ENCODE data around the gene HES2. TPM values are rescaled to one million over a fixed set of nuclear protein-coding genes. Genes with fewer than 3 reads are reported as not detected.
A peak's percentile ranks its signal among the peaks of the same experiment; 100 is the strongest.

HES2 gene
- total RNA-seq, 1 donor from 2014 or later: 6.4 TPM

DNA sequence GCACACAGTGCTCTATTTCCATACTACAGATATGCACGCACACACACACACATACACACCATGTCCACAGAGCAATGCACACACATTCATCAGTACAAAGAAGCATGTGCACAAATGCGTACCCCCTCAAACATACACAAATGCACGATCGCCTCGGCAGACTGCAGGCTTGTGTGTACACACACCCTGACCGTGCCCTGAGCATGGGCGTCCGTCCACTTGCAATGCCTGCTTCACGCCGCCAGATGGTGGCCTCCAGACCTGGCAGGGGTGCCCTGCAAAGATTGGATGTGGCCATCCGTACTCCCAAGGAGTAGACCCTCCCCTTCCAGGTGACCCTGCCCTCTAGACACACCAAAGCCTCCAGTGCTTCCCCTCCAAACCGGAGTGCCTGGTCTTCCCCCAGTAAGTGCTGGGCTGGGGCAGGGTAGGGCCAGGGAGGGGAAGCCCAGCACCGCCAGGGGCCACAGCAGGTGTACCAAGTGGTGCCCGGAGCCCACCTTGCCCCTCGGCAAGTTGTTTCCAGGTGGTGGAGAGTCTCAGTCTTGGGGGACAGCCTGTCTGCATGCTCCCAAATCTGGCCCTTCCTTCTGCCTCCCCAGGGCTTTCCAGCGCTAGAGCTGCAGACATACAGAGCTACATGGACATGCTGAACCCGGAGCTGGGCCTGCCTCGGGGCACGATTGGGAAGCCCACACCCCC lies 25.5 kb upstream of the HES2 start:
- TF ChIP-seq, protein P1, sequence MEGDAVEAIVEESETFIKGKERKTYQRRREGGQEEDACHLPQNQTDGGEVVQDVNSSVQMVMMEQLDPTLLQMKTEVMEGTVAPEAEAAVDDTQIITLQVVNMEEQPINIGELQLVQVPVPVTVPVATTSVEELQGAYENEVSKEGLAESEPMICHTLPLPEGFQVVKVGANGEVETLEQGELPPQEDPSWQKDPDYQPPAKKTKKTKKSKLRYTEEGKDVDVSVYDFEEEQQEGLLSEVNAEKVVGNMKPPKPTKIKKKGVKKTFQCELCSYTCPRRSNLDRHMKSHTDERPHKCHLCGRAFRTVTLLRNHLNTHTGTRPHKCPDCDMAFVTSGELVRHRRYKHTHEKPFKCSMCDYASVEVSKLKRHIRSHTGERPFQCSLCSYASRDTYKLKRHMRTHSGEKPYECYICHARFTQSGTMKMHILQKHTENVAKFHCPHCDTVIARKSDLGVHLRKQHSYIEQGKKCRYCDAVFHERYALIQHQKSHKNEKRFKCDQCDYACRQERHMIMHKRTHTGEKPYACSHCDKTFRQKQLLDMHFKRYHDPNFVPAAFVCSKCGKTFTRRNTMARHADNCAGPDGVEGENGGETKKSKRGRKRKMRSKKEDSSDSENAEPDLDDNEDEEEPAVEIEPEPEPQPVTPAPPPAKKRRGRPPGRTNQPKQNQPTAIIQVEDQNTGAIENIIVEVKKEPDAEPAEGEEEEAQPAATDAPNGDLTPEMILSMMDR (IDR thresholded peaks at IDR 0.05): peak; percentile 63
- H3K36me3 ChIP-seq: no peaks in the 10 kb centered on the region
- H3K4me1 ChIP-seq: no peaks in the 10 kb centered on the region
- H3K27me3 ChIP-seq (ENCODE audit: low read depth): peaks cover 56% of the 10 kb centered on the region
- H3K9me3 ChIP-seq: no peaks in the 10 kb centered on the region
- intact Hi-C loops (cut with DNase I): no loop called here
- ATAC-seq (peak; percentile 40 to 55), DNase-seq (no peak)
- H3K4me3 ChIP-seq: no peak overlapping the region
- H3K27ac ChIP-seq: no peak overlapping the region

GRCh38 chr1:6444377-6444776 lies 24.7 kb upstream of the HES2 start:
- Histone ChIP-seq H3K9me3 (no peaks in the 10 kb centered on the region), H3K4me3 (no peak overlapping the region), H3K27me3 (ENCODE audit: low read depth) (peaks cover 57% of the 10 kb centered on the region), H3K36me3 (no peaks in the 10 kb centered on the region), H3K27ac (no peak overlapping the region), H3K4me1 (no peaks in the 10 kb centered on the region)
- no peak for ATAC-seq
- intact Hi-C loops (cut with DNase I): no loop called here
- no peak for DNase-seq
- TF ChIP-seq, protein P1 (IDR thresholded peaks at IDR 0.05): no peak

DNA sequence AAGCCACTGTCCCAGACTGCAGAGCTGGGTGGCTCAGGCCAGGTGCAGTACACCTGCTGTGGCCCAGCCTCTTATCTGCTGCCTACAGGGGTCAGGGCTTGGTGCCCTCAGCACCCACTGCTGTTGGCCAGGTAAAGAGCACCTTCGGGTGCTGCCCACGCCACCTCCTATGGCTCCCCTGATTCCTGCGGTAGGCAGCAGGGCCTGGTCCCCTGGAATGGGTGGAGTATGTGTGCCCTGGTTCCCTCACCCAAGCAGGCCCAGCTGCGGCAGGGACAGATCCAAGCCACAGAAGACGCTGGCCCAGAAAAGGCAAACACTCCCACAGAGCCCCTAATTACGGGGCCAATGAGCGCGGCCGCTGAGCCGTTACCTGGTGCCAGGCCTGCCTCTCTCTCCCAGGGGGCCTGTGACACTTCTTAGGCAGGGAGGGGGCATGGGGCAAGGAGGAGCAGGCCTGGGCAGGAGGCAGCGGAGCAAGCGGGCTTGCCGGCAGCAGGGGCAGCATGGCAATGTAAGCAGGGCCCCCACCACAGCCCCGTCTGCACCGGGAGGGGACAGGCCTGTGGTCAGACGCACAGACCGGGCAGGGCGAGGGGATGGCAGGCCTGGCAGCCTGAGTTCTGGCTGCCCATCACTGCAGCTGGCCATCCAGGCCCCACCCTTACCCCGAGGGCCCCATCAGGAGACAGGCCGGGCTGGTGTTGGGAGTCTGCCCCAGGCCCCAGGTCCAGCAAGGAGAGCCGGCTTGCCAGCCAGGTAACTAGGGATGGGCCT lies 23.8 kb upstream of the HES2 start:
- intact Hi-C loops (cut with DNase I): no loop called here
- ATAC-seq (no peak), DNase-seq (no peak)
- H3K36me3 ChIP-seq: no peaks in the 10 kb centered on the region
- no peaks in the 10 kb centered on the region for H3K4me1 ChIP-seq
- H3K4me3 ChIP-seq: no peak overlapping the region
- H3K27me3 ChIP-seq (ENCODE audit: low read depth): peaks cover 58% of the 10 kb centered on the region
- TF ChIP-seq, protein P1 (IDR thresholded peaks at IDR 0.05): no peak
- no peak overlapping the region for H3K27ac ChIP-seq
- H3K9me3 ChIP-seq: no peaks in the 10 kb centered on the region

GRCh38 chr1:6441586-6441985 lies 21.9 kb upstream of the HES2 start:
- no peak overlapping the region for H3K27ac ChIP-seq
- H3K4me1 ChIP-seq: no peaks in the 10 kb centered on the region
- no peaks in the 10 kb centered on the region for H3K9me3 ChIP-seq
- DNase-seq: no peak
- peaks cover 54% of the 10 kb centered on the region for H3K27me3 ChIP-seq (ENCODE audit: low read depth)
- TF ChIP-seq, protein P1 (IDR thresholded peaks at IDR 0.05): no peak
- H3K4me3 ChIP-seq: no peak overlapping the region
- intact Hi-C loops (cut with DNase I): no loop called here
- H3K36me3 ChIP-seq: no peaks in the 10 kb centered on the region
- ATAC-seq: no peak

GRCh38 chr1:6440198-6441126 lies 20.7 kb upstream of the HES2 start:
- H3K27ac ChIP-seq: no peak overlapping the region
- TF ChIP-seq, protein P1 (IDR thresholded peaks at IDR 0.05): peak; percentile 29
- intact Hi-C loops (cut with DNase I): no loop called here
- peak overlapping the region; percentile 6 for H3K4me3 ChIP-seq
- H3K36me3 ChIP-seq: no peaks in the 10 kb centered on the region
- H3K27me3 ChIP-seq (ENCODE audit: low read depth): peaks cover 49% of the 10 kb centered on the region
- peak; percentile 78 for DNase-seq
- H3K4me1 ChIP-seq: no peaks in the 10 kb centered on the region
- no peaks in the 10 kb centered on the region for H3K9me3 ChIP-seq
- ATAC-seq: peak; percentile 81 to 83
